Gastrocnemius medialis (tissue), 4 donors: ENCODE results near the gene ATL1. TPM values are rescaled to one million over a fixed set of nuclear protein-coding genes. Genes with fewer than 3 reads are reported as not detected.
A peak's percentile ranks its signal among the peaks of the same experiment; 100 is the strongest.

Experiments used
- ATAC-seq, 2 donors: fragments of 150-250 bp; one replicate each; pipeline ENCODE4 v1.9.1; 2016
- DNase-seq, 2 donors: peaks; one replicate each; pipeline ENCODE4 v3.0.0-alpha.2; 2019
- H3K27ac ChIP-seq, 4 donors: fragments of 200-600 bp; sonication (generic); 1 replicate in 1 of 4; 2 replicates in 3 of 4; pipeline ENCODE4 v1.5.1; 2016 to 2018; ENCODE audit warnings: mild to moderate bottlenecking in 2 of 4, moderate library complexity in 1 of 4
- H3K27me3 ChIP-seq, 3 donors: fragments of 200-600 bp; sonication (generic) in 2 of 3; 1 replicate in 1 of 3; 2 replicates in 2 of 3; pipeline versions ENCODE4 v1.5.1 to v1.6.0; 2016 to 2019; ENCODE audit warnings: mild to moderate bottlenecking in 1 of 3, moderate library complexity in 1 of 3
- H3K36me3 ChIP-seq, 2 donors: fragments of 200-600 bp; sonication (generic) in 1 of 2; one replicate each; pipeline ENCODE4 v1.5.1; 2017 to 2018
- H3K4me1 ChIP-seq, 2 donors: fragments of 200-600 bp; sonication (generic) in 1 of 2; one replicate each; pipeline ENCODE4 v1.5.1; 2016 to 2017; ENCODE audit warnings: mild to moderate bottlenecking in 2 of 2
- H3K4me3 ChIP-seq, 4 donors: fragments of 200-600 bp; sonication (generic) in 3 of 4; 1 replicate in 1 of 4; 2 replicates in 3 of 4; pipeline ENCODE4 v1.5.1; 2016 to 2019; ENCODE audit warnings: mild to moderate bottlenecking in 2 of 4
- H3K9me3 ChIP-seq, 3 donors: fragments of 200-600 bp; sonication (generic) in 2 of 3; 1 replicate in 1 of 3; 2 replicates in 2 of 3; pipeline ENCODE4 v1.5.1; 2016 to 2019
- CTCF ChIP-seq, 5 experiments: fragments of 450-650 bp in 3 of 5; fragments of 200-600 bp in 2 of 5; sonication (generic) in 2 of 5; IDR thresholded peaks in 4 of 5; conservative IDR thresholded peaks in 1 of 5; 1 replicate in 4 of 5; 2 replicates in 1 of 5; pipeline ENCODE4 v1.5.1; 2016 to 2019; ENCODE audit warnings: antibody characterized with exemption in 5 of 5, mild to moderate bottlenecking in 3 of 5, moderate library complexity in 3 of 5
- POLR2A ChIP-seq, 2 donors: fragments of 450-650 bp; IDR thresholded peaks; one replicate each; pipeline ENCODE4 v1.6.1; 2017; ENCODE audit warnings: antibody characterized with exemption in 2 of 2, mild to moderate bottlenecking in 2 of 2, moderate library complexity in 2 of 2
- in situ Hi-C, 4 donors: fragments of 200-750 bp; cut with MboI; loops; one replicate each; pipeline versions ENCODE4 v1.15.0 to v1.8.0; 2017; ENCODE audit warnings: low sequenced_read_pairs in 4 of 4
- intact Hi-C: fragments of 100-400 bp; cut with DNase I; formaldehyde crosslinking; loops from one replicate; pipeline ENCODE4 v1.15.1; 2023; ENCODE audit warnings: low total_unique reads
- total RNA-seq, 4 donors: library from RNA; depleted of rRNA; stranded (reverse); fragments of >200 nt; gene quantifications; one replicate each; pipeline versions ENCODE4 v1.1.0 to v1.2.3, GENCODE V29; 2016

Gene ATL1
- total RNA-seq, 4 donors from 2014 or later, result 0.15 to 1.3 (median 0.58) TPM

- Histone ChIP-seq H3K4me3 (no peak overlapping the region), H3K36me3 (no peaks in the 10 kb centered on the region), H3K27me3 (no peaks in the 10 kb centered on the region), H3K4me1 (no peaks in the 10 kb centered on the region), H3K27ac (peak overlapping the region in 3 of 4 donors; percentile 22 to 51 (median 23)), H3K9me3 (no peaks in the 10 kb centered on the region)
- intact Hi-C loops (no loop called here), in situ Hi-C loops (no loop called here)
- DNase-seq (no peak), ATAC-seq (peak in 1 of 2 donors; percentile 30)
- no peak for TF ChIP-seq POLR2A (IDR thresholded peaks at IDR 0.05)
Observed at GRCh38 chr14:50677527-50678063, 117.7 kb downstream of the ATL1 start.

GRCh38 chr14:50678163-50678562, 118.2 kb downstream of the ATL1 start:
- intact Hi-C loops, result no loop called here
- in situ Hi-C loops, result no loop called here
- Histone ChIP-seq H3K4me3 (no peak overlapping the region), H3K27ac (peak overlapping the region in 2 of 4 donors; percentile 23 to 51), H3K27me3 (no peaks in the 10 kb centered on the region), H3K4me1 (no peaks in the 10 kb centered on the region), H3K36me3 (no peaks in the 10 kb centered on the region), H3K9me3 (no peaks in the 10 kb centered on the region)
- ATAC-seq, result no peak
- no peak for TF ChIP-seq CTCF (IDR thresholded peaks at IDR 0.05 in 4 of 5, conservative IDR thresholded peaks at IDR 0.05 in 1 of 5)
- no peak for TF ChIP-seq POLR2A (IDR thresholded peaks at IDR 0.05)
- DNase-seq, result no peak

GRCh38 chr14:50679674-50680073, 119.7 kb downstream of the ATL1 start:
- DNase-seq, result no peak
- intact Hi-C loops, result no loop called here
- in situ Hi-C loops, result no loop called here

More at GRCh38 chr14:50679674-50680073, 119.7 kb downstream of the ATL1 start:
- no peak for TF ChIP-seq CTCF (IDR thresholded peaks at IDR 0.05 in 4 of 5, conservative IDR thresholded peaks at IDR 0.05 in 1 of 5)
- no peak for TF ChIP-seq POLR2A (IDR thresholded peaks at IDR 0.05)
- Histone ChIP-seq H3K4me3 (no peak overlapping the region), H3K36me3 (no peaks in the 10 kb centered on the region), H3K27me3 (no peaks in the 10 kb centered on the region), H3K27ac (no peak overlapping the region), H3K9me3 (no peaks in the 10 kb centered on the region), H3K4me1 (no peaks in the 10 kb centered on the region)
- ATAC-seq, result no peak

Other genes starting within 250 kb of the ATL1 start
- gene L2HGDH, start 247.9 kb upstream of the ATL1 start, total RNA-seq, result 10 to 100 TPM in 2 of 4 donors, 1 to 10 TPM in 2; 8.6 to 13.4 (median 10.9) TPM
- gene DMAC2L, start 247.8 kb upstream of the ATL1 start, total RNA-seq, result 10 to 100 TPM; 18.6 to 42.2 (median 24.6) TPM
- gene CDKL1, start 163.3 kb upstream of the ATL1 start, total RNA-seq, result 1 to 10 TPM in 2 of 4 donors, under 1 TPM in 2; 0.59 to 2.0 (median 1.4) TPM
- 10 to 100 TPM; 35.3 to 63.9 (median 47.1) TPM for gene MAP4K5, start 27.6 kb upstream of the ATL1 start, total RNA-seq
- gene SAV1, start 108.2 kb downstream of the ATL1 start, total RNA-seq, result 10 to 100 TPM; 18.3 to 68.7 (median 36.8) TPM